ENCODE data around the gene LIG4.

DNA sequence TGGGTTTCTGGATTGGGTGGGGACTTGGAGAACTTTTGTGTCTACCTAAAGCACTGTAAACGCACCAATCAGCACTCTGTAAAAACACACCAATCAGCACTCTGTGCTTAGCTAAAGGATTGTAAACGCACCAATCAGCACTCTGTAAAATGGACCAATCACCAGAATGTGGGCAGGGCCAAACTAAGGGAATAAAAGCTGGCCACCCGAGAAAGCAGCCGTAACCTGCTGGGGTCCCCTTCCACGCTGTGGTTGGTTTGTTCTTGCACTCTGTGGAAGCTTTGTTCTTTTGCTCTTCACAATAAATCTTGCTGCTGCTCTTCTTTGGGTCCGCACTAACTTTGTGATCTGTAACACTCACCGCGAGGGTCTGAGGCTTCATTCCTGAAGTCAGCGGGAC lies 37.3 kb downstream of the LIG4 start:
- no peak for TF ChIP-seq CTCF (IDR thresholded peaks at IDR 0.05)
- TF ChIP-seq EP300 (IDR thresholded peaks at IDR 0.05; ENCODE audit: borderline replicate concordance in 1 of 2, low read depth in 1 of 2, low read length in 1 of 2), result no peak
- TF ChIP-seq, protein P1, sequence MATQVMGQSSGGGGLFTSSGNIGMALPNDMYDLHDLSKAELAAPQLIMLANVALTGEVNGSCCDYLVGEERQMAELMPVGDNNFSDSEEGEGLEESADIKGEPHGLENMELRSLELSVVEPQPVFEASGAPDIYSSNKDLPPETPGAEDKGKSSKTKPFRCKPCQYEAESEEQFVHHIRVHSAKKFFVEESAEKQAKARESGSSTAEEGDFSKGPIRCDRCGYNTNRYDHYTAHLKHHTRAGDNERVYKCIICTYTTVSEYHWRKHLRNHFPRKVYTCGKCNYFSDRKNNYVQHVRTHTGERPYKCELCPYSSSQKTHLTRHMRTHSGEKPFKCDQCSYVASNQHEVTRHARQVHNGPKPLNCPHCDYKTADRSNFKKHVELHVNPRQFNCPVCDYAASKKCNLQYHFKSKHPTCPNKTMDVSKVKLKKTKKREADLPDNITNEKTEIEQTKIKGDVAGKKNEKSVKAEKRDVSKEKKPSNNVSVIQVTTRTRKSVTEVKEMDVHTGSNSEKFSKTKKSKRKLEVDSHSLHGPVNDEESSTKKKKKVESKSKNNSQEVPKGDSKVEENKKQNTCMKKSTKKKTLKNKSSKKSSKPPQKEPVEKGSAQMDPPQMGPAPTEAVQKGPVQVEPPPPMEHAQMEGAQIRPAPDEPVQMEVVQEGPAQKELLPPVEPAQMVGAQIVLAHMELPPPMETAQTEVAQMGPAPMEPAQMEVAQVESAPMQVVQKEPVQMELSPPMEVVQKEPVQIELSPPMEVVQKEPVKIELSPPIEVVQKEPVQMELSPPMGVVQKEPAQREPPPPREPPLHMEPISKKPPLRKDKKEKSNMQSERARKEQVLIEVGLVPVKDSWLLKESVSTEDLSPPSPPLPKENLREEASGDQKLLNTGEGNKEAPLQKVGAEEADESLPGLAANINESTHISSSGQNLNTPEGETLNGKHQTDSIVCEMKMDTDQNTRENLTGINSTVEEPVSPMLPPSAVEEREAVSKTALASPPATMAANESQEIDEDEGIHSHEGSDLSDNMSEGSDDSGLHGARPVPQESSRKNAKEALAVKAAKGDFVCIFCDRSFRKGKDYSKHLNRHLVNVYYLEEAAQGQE (IDR thresholded peaks at IDR 0.05; ENCODE audit: low read depth, low read length), result no peak
- TF ChIP-seq GATA2 (CRISPR knock-in tag; IDR thresholded peaks at IDR 0.05), result no peak
- TF ChIP-seq FOXM1 (IDR thresholded peaks at IDR 0.05; ENCODE audit: low read depth), result no peak
- TF ChIP-seq NFIC (IDR thresholded peaks at IDR 0.05; ENCODE audit: borderline replicate concordance), result no peak
- no peak for TF ChIP-seq FOXJ3 (CRISPR knock-in tag; IDR thresholded peaks at IDR 0.05)
- no peak for TF ChIP-seq MXI1 (IDR thresholded peaks at IDR 0.05; ENCODE audit: low read depth, low read length)
- TF ChIP-seq EZH2phosphoT487 (IDR thresholded peaks at IDR 0.05; ENCODE audit: borderline replicate concordance, low read depth), result no peak
- TF ChIP-seq TAF1 (IDR thresholded peaks at IDR 0.05; ENCODE audit: borderline replicate concordance, low read depth, low read length), result no peak
- TF ChIP-seq, protein P2, sequence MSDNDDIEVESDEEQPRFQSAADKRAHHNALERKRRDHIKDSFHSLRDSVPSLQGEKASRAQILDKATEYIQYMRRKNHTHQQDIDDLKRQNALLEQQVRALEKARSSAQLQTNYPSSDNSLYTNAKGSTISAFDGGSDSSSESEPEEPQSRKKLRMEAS (IDR thresholded peaks at IDR 0.05; ENCODE audit: low read depth), result no peak
